ENCODE measurements around the gene DOCK7.

Gene DOCK7

DNA sequence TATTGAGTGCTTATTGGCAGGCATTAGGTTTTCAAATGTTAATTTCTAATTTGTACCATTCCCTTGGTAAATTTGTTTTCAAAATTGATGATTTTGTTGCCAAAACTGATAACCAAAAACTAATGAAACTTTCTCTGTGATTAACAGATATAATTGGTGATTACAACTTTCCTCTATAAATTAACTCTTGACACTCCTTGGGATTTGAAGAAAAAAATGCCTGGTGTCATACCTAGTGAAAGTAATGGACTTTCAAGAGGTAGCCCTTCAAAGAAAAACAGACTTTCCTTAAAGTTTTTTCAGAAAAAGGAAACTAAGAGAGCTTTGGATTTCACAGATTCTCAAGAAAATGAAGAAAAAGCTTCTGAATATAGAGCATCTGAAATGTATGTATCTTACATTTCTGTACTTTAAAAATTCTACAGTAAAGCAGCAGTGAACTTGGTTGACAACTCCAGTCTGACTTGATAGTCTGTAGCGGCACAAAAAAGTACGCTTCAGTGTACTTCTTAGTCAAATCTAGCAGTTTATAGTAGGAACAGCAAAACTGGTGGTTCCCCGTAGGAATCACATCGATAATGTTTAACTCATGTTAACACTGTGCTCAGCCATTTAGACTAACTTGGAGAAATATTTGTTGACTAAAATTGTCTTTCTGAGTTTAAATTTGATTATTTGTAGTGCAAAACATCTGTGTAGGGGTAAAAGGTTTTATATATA lies 248.4 kb downstream of the DOCK7 start:
- DNase-seq: no peak

DNA sequence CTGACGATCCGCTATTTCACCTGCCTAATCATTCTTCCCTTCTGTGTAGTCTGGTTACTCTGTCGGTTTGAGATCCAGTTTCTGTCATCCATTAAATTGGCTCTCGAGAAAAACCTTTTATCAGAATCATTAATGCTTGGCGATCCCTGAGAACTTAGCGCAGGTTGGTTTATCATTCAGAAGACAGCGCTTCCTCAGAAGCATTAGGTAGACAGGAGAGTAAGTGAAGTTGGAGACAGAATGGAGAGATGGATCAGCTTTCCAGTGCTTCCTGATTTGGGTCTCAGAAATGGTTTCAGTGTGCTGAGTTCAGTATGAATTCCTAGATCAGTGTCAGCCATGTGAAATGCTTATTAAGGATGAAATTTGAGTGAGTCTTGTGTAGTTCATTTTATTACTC lies 250.0 kb downstream of the DOCK7 start:
- DNase-seq: no peak

DNA sequence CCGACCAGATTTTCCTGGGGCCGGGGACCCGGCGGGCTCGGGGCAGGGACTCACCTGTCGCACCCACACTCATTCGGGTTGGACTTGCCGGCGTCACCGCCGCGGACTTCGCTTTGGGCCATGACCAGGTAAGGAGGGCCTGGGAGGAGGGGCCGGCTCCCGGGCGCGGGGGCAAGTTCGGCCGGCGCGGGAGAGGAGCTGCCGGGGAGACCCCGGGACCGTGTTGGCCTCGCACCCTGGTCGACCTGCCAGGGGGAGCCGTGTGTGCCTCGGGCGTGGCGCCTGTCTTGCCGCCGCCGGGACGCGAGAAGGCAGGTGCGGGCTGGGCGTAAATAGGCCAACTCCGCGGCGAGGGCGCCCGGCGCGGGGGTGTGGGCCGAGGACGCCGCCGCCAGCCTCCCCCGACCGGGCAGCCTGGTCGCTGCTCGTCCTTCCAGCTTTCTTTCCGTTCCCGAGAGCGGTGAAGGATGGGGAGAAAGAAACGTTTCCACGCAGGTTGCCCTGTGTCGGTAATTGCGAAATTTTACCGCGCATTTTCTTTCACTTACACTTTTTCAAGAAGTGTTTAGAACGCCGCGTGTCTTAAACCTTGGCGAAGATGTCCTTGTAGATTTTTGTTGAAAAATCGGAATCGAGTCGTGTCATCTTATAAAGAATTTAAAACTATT lies 250.8 kb downstream of the DOCK7 start:
- DNase-seq: no peak

DNA sequence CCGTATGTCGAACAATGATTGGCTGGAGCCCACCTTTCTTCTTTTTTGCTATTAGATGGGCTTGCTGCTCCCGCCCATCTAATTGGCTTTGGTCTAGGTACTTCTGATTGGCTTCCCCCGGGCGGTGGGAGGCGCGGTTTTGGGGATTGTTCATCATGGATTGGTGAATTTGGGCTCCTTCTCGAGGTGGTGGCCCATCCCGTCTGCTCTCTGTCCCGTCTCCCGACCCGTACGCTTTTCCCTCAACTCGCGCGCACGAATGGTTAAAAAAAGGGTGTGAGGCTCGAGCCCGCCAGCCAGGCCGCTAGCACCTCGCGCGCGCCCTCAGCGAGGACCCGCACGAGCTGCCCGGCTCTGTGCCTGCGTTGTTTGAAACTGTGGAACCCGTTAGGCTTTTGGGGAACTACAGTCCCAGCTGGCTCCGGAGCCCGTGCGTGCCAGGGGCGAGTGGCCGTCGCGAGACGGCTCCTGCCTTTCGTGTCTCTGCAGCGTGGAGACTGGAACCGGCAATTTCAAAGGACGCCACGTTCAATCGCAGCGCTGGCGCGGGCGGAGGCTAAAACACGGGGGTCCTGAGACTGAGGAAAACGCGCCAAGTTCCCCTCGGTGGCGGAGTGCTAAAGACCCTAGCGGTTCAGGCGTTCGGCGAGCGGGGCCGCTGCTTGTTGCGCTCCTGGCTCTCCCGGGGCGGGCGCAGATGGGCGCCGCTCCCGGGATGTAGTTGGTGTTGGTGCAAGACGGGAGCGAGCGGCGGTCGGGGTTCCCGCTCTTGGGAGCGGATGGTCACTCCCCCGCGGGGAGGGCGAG lies 251.5 kb downstream of the DOCK7 start, which contains the start of gene USP1:
USP1 (plus strand) TSS at position 584 of the 807 bp plus-strand sequence. CDS start 2,819 bp downstream, outside the sequence.
- peak; percentile 96 for DNase-seq

DNA sequence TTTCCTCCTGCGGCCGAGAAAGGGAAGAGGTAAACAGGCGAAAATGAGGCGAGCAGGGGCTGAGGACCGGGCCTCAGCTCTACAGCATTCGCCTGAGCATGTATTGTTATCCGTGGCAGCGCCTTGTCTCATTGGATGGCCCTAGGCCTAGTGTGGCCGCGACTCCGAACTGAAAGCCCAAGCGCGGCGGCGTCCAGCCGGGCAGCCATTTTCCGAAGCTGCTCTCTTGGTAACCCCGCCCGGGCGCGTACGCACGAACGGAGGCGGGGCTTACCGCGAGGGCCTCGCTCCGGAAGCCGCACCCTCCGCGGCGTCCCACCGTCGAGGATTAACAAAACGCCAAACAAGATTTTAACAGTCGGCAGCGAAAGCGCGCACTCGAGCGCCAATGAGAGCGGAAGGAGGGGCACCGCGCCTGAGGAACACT lies 252.1 kb downstream of the DOCK7 start:
- DNase-seq: peak; percentile 93

DNA sequence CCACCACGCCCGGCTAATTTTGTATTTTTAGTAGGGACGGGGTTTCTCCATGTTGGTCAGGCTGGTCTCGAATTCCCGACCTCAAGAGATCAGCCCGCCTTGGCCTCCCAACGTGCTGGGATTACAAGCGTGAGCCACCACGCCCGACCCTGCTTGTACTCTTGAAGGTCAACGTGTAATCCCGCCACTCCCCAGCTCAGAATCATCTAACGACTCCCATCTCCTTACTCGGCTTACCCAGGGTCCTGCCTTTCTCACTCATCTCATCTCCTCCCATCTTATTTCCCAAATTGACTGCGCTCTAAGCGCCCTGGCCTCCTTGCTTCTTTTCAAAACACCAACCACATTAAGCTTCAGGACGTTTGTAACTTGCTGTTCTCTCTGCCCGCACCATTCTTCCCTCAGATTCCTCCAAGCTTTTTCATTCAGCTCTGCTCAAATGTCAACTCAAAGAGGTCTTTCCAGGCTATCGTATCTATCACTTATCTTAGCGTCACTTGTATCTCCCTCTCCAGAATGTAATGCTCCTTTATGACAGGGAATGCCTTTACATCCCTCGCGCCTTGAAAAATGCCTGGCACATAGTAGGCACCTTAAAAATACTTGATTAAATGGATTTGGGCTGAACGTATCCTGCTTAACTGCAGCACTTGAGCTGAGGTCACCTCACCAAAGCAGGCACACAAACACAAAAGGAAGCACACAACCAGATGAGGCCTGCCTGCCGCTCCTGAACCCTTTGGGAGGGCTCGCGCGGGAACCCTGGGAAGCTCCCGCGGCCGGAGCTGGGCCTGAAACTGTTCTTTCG lies 252.8 kb downstream of the DOCK7 start:
- DNase-seq: no peak

- DNase-seq: no peak
These were observed 253.6 kb downstream of the DOCK7 start for GRCh38 chr1:62434618-62435001.

- no peak for DNase-seq
These were observed 254.1 kb downstream of the DOCK7 start for GRCh38 chr1:62433861-62434617.

- DNase-seq: no peak
These were observed 258.6 kb downstream of the DOCK7 start for GRCh38 chr1:62429581-62429980.

DNA sequence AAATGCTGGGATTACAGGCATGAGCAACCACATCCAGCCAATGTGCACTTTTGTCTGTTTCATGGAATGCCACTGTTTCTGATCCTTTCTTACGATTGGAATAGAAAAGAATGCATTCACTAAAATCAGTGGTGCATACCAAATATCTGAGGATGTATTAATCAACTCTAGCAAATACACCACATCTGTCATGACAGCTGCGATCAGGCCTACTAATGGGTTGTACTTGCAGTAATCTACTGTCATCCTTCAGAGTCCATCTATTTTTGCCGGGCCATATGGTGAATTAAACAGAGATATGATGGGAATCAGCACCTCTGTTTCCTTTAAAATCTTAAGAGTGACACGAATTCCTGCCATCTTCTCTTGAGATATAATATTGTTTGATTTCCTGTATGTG lies 259.8 kb downstream of the DOCK7 start:
- no peak for DNase-seq

DNA sequence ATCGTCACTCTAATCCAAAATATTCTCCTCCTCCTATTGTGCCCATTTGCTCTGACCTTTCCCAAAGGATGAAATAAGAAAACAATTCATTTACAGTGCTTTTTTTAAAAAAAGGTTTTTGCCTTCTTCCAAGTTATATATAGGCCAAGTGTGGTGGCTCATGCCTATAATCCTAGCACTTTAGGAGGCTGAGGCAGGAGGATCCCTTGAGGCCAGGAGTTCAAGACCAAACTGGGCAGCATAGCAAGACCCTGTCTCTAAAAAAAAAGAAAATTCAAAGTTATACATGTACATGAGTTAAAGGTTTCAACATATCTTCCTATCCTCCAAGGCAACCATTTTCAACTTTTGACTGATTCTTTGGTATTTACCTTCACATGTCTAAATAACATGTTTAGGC lies 261.4 kb downstream of the DOCK7 start:
- no peak for DNase-seq

GRCh38 chr1:62426237-62426636 lies 261.9 kb downstream of the DOCK7 start:
- no peak for DNase-seq

DNA sequence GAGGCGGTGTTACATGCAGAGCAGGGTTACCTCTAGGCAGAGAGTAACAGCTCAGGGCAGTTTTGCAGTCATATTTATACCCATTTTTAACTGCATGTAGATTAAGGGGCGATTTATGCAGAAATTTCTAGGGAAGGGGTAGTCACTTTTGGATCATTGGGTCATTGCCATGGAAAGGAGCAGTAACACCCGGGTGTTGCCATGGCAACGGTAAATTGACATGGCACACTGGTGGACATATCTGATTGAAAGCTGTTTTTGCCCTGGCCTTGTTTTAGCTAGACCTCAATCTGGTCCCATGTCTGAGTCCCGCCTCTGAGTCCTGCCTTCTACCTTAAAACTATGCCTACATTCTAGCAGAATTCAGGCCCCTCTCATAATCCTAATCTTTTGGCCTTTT lies 263.1 kb downstream of the DOCK7 start:
- DNase-seq: no peak

- no peak for DNase-seq
These were observed 263.8 kb downstream of the DOCK7 start for GRCh38 chr1:62424411-62424810.

DNA sequence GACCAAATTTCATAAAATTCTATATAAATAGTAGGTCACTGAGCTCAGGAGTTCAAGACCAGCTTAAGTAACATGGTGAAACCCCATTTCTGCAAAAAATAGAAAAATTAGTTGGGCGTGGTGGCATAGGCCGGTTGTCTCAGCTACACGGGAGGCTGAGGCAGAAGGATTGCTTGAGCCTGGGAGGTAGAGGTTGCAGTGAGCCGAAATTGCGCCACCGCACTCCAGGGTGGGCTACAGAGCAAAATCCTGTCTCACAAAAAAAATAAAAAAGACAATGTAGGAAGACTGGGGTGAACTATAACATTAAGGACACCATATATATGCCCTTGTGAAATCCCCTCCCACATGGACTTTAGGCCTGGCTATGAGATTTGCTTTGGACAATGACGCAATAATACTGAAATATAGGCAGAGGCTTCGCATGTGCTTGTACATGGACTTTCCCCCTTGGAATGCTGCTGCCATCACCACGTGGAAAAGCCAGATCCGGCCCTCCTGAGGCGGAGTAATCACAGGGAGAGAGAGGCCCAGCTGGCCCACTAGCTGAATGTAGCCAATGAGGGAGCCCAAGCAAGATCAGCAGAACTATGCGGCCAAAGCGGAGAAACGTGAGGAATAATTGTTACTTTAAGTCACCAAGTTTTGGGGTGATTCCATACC lies 264.5 kb downstream of the DOCK7 start:
- DNase-seq: no peak

DNA sequence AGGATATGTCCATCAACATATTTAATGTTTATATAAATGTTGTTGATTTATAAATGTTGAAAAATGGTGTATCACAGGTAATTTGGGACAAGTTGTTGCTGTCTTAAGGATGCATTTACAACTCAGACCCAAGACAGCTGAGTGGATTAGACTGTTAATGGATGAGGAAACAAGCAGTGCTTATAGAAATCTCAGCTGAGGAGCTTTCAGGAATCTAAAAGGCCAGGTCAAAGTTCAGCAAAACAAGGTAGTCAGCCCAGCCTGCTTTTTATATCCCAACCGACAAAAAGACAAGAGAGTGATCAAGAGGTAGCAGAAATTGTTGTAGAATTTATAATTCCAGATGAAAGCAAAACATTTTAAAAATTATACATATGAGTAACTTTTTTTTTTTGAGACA lies 268.0 kb downstream of the DOCK7 start:
- no peak for DNase-seq

- DNase-seq: no peak
These were observed 270.7 kb downstream of the DOCK7 start for GRCh38 chr1:62417351-62417999.

DNA sequence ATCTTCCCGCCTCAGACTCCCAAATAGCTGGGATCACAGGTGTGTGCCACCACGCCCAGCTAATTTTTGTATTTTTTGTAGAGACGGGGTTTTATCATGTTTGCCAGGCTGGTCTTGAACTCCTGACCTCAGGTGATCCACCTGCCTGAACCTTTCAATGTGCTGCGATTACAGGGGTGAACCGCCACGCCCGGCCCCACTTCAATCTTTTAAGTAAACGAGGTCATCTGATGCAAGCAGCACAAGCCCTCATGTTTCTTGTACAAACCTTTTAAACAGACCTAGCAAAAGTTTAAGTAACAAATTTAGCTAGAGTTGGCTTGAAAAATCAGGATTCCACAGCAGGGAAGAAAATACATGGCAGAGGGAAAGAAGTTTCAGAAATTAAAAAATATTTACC lies 272.5 kb downstream of the DOCK7 start:
- DNase-seq: no peak

- no peak for DNase-seq
These were observed 280.7 kb downstream of the DOCK7 start for GRCh38 chr1:62407398-62408009.

DNA sequence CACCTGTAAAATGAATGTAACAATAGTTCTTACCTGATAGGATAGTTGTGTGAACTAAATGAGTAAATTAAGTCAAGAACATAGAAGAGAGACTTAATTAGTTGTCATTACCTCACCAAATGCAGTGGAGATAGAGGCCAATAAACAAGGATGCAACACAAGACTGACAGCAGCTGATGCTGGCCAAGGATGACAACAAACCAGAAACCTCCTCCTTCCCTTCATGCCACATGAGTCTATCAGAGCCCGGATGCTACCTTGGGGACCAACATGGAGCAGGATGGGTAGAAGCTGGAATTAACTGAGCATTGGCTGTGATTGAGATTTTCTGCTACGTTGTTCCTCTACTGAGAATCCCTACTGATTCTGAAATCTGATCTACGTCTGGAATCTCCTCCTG lies 281.6 kb downstream of the DOCK7 start:
- DNase-seq: no peak

- no peak for DNase-seq
These were observed 282.9 kb downstream of the DOCK7 start for GRCh38 chr1:62405247-62405646.

Data from stimulated activated CD8-positive, alpha-beta memory T cell treated with anti-CD3 and anti-CD28 coated beads, Interleukin-4, amount 100 ng/mL, for 48 hours (primary cell).